Esophagus mucosa (tissue), 1 donor: ENCODE results near the gene GAB2. TPM values are rescaled to one million over a fixed set of nuclear protein-coding genes. Genes with fewer than 3 reads are reported as not detected.
"Not testable (repeated sequence)": the region's sequence is repeated elsewhere in the genome, so short reads cannot be mapped to it uniquely, and the experiment has no call there.

Experiments
- ATAC-seq: fragments of 200-7000 bp; cut with Tn5 transposase; one replicate; pipeline ENCODE4 v1.9.1; 2020
- total RNA-seq: library from RNA; stranded (reverse); gene quantifications from one replicate; pipeline ENCODE4 v1.2.4, GENCODE V29; 2023
- donor health status: DM: yes; HTN: yes; CAD: no.

GAB2 gene
- total RNA-seq, 1 donor from 2014 or later, result 10.8 TPM

DNA sequence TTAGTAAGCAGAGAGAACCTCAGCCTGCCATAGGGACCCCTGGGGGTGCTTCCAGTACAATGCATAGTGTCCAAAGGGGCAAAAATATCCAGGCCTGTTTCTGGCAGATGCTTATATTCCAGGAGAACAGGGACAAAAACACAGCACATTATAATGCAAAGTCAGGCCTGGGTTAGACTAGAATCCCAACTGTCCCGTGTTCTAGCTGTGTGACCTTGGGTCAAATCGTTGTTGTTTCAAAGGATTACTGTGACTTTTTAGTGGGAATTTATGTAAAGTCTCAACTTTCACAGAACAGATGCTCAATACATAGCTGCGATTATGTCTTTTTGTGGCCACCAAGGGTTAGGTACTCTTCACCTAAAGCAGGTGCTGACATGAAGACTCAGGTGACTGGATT is 142.9 kb downstream of the GAB2 start:
- no peak for ATAC-seq

DNA sequence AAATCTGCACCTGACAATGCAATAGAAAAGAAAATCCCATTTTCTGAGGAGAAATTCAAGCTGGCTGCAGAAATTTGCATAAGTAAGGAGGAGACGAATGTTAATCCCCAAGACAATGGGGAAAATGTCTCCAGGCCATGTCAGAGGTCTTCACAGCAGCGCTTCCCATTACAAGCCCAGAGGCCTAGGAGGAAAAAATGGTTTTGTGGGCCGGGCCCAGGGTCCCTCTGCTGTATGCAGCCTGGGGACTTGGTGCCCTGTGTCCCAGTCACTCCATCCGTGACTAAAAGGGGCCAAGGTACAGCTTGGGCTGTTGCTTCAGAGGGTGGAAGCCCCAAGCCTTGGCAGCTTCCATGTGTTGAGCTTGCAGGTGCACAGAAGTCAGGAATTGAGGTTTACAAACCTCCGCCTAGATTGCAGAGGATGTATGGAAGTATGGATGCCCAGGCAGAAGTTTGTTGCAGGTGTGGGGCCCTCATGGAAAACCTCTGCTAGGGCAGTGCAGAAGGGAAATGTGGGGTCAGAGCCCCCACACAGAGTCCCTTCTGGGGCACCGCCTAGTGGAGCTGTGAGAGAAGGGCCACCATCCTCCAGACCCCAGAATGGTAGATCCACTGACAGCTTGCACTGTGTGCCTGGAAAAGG is 144.9 kb downstream of the GAB2 start:
- not testable (repeated sequence) for ATAC-seq

DNA sequence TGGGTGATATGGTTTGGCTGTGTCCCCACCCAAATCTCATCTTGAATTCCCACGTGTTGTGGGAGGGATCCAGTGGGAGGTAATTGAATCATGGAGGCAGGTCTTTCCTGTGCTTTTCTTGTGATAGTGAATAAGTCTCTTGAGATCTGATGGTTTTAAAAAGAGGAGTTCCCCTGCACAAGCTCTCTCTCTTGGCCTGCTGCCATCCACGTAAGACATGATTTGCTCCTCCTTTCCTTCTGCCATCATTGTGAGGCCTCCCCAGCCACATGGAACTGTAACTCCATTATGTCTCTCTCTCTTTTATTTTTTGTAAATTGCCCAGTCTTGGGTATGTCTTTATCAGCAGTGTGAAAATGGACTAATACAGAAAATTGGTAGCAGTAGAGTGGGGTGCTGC is 145.8 kb downstream of the GAB2 start:
- not testable (repeated sequence) for ATAC-seq

DNA sequence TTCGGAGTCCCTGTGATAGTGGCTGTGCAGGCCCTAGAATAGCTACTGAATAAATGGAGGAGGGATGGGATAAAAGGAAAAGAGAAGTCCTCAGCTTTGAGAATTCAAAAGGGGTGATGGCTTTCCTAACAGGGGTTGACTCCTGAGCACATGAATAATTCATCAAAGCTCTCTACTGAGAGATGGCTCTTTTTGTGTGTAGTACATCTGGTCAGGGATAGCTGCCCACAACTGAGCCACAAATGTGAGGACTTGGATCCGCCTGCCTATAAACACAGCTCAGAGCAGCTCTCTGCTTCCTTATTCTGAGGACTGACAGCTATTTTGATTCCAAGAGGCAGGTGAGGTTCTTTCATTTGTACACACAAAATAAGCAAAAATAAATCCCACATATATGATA is 146.6 kb downstream of the GAB2 start:
- no peak for ATAC-seq

DNA sequence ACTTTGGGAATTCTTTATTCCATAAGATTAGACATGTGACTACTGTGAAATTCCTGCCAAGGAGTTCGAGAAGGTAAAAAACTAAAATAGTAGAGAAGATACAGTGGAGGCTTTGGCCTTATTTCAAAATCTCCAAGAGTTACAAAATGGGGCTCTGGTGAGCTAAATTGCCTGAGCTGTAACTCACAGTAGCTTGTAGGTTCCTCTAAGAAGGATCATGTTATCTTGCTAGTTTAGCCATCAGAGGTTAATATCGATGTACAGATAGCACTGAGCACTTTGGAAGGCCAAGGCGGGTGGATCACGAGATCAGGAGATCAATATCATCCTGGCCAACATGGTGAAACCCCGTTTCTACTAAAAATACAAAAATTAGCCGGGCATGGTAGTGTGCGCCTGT is 147.8 kb downstream of the GAB2 start:
- no peak for ATAC-seq

DNA sequence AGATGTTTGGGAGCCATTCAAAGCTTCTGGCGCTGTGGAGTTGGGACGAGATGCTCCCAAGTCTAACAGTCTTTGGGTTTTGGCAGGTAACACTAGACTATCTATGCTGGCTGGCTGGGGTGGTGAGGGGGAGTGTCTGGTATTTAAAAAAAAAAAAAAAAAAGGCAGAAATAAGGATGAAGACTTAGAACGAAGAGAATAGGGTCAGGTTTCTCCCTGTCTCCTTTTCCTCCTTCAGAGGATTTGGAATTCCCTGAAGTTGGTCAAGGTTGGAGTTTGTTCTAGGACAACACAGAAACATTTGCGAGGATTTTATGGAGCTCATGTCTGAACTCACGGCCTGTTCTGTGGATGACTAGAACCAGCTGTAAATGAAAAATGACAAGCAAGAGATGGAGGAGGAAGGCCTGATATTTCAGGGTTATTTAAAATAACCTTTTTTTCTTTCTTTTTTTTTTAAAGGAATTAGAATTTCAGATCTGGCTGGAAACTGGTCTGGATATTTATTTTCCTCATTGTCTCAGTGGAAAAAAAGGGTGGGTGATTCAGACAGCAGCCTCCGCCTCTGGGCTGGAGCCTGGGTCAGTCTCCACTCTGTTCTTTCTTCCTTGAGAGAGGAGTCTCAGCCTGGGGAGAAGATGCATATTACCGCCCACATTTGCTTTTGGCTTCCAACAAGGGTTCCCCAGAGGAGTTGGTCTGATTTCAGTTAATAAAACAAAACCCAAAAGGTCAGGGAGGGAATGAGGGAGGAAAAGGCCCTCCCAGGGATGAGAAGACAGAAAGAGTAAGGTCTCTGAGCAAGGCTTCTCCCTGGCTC is 148.8 kb downstream of the GAB2 start:
- ATAC-seq, result no peak

DNA sequence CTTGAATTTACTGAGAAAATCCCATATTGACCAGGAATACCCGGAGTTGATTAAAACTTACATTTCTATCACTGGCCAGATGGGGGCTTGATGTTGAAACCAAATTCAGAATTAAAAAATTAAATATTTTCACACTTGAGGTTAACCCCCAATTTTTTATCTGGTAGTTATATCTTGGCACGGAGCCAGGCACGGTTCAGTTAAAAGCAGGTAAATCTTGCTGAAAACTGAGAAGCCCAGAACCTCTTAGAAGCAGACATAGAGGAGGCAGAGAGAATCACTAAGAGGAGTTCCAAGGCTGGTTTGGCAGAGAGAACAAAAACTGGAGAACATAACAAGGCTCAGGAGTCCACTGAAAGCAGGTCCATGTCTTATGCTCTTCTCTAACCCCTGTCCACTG is 151.2 kb downstream of the GAB2 start:
- ATAC-seq, result no peak

DNA sequence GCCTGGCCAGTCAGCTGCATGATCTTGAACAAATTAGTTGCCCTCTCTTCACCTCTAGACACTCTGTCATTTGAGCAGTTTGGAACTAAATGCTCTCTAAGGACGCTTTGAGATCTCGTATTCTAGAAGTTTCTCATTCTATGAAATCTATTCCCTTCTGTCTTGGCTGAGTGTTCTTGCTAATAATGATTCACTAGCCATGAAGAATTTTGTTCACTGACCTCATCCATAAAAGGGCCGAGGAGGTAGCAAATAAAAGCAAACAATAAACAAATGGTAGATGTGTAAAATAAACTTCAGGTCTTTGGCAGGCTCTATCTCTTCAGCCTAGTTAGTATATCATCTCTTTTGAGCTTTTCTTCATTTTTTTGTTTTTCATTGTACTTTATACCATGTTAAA is 152.3 kb downstream of the GAB2 start:
- no peak for ATAC-seq

DNA sequence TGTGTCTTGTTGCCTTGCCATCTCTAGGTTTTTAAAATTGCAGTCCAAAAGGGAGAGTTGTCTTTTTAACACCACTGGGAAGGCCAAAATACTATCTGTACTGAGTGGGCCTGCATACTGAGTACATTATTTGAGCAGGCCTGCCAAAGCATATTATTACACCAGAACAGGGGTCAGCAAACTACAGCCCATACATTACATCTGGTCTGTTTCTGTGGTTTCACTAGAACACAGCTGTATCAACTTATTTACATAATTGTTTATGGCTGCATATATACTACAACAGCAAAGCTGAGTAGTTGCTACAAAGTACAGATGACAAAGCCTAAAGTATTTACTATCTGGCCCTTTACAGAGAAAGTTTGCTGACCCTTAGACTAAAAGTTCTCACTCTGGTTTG is 154.9 kb downstream of the GAB2 start:
- ATAC-seq, result no peak

DNA sequence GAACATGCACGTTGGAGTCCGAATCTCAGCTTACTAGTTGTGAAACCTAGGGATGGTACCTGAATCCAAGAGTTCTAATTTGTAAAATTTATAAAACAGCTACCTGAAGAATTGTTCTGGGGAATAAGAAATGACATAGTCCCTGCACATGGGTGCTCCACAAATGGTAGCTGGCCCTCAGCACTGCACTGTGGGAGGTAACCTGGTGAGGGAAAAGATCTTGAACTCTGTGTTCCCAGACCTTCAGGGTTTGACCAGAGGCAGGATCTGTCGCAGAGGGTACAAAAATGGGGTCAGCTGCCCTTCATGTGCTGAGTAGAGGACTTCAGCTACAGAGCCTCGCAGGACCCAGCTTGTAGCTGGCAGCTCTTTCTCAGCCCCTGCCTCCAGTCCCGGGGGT is 155.4 kb downstream of the GAB2 start:
- no peak for ATAC-seq

DNA sequence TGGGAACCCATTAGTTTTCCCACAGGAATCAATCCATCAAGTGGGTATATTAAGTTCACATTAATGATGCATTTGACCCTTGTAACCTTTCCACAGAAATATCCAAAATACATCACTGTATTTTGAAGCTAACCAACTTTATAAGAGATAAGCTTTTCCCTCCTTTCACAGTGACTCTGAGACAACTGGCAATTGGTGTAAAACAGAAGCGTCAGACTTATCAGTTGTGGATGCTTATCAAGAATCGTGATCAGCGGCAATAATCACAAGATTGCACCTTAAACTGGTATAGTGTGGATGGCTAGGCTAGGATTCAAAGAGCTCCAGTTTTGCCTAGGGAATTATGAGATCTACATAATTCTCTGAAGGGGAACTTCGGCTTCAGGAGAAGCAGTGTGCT is 155.8 kb downstream of the GAB2 start:
- ATAC-seq, result no peak

DNA sequence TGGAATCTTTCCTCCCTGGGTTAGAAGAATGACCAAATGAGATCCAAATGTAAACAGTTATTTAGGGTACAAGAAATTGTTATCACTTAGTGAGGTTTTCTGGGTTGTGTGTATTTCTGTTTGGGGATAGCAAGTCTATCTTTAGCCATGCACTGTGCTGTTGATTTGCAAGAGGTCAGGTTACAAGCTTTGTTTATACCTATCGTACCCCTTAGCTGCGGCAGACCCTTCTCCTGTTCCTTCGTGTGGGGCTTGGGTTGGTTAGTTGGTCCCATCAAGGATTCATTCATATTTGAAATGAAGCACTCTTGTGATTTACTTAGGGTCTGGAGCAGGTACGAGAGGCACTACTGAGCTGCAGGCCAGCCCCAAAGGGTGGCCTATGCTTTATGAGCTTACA is 156.3 kb downstream of the GAB2 start:
- no peak for ATAC-seq

DNA sequence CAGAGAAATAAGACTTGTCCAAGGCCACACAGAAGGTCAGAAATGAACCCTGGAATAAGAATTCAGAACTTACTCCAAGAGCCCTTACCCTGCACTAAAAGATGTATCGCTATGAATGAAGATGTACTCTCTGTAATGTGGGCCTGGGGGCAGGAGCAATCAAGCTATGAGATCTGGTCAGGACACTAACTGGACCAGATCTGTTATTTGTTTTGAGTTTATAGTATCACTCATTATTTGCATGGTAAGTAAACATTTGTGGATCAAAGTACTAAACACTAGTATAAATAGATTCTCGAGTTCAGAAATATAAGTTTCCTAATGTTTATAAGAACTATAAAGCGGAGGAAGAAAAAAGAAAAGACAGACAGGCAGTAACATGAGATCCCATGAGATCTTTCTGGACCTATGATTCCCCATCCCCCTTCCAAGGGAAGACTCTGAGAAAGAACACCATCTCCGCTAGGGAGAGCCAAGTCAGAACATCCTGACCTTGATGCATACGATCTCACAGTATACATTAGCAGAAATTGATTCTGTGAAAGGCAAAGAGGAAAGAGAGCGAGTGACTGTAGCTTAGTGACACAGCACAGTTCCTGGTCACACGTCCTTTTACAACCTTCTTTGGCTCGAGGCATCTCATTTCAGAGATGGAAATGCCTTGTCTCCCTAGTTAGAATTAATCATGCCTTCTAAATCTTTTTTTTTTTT is 157.7 kb downstream of the GAB2 start:
- ATAC-seq, result no peak

DNA sequence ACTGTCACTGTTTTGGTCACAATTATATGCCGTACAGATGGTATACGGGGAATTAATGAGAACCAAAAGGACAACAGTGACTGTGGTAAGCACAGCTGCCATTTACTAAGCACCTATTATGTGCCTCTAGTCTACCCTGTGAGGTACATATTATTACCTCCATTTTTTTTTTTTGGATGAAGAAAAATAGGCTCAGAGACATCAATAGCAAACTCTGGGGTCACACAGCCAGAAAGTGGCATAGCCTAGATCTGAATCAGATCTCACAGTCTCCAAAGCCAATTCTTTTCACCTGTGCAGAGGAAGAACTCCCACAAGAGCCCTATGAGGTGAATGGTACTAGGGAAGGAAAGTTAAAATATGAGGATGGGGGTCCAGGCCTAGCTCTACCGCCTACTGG is 160.0 kb downstream of the GAB2 start:
- ATAC-seq, result no peak

DNA sequence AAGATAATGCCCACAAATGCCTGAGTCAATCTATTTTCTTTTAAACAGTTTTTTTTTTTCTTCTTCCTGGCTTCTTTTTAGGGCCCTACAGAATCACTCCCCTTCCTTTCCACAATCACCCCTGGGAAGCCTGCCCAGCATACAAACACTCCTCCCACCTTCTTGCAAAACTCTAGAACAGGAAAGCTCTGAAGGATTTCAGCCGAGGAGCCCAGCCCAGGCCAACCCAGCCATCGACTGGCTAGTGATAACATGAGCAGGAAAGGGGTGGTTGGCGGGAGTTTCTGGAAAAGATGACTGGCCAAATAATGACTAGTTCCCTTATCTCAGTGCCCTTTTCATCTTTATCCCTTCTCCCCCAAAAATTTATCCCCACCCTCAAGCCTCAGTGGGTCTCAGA is 160.7 kb downstream of the GAB2 start:
- peak; percentile 85 for ATAC-seq

DNA sequence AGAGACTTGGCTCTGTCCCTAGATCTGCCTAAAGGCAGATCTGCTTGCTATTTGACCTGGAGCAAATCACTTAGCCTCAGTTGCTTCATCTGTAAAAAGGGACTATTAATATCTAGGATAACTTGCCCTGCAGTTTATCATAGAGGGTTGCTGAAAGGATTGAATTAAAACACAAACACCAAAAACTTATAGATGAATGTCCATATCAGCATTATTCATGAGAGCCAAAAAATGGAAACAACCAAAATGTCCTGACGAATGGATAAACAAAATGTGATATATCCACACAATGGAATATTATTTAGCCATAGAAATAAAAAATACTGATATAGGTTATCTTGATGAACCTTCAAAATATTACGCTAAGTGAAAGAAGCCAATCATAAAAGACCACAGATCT is 161.7 kb downstream of the GAB2 start:
- ATAC-seq, result no peak

DNA sequence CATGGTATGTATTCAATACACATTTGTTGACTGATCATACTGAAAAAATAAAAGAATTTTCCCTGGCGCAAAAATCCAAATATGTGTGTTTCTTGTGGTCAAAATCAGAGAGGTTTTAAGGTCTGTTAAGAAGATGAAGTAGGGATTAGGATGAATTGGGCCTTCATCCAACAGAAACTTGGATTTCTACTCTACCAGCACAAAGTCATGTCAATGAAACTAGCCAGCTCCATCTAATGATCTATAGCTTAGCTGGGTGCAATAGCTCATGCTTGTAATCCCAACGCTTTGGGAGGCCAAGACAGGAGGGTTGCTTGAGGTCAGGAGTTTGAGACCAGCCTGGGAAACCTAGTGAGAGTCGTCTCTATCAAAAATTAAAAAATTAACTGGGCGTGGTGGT is 163.4 kb downstream of the GAB2 start:
- ATAC-seq, result no peak

DNA sequence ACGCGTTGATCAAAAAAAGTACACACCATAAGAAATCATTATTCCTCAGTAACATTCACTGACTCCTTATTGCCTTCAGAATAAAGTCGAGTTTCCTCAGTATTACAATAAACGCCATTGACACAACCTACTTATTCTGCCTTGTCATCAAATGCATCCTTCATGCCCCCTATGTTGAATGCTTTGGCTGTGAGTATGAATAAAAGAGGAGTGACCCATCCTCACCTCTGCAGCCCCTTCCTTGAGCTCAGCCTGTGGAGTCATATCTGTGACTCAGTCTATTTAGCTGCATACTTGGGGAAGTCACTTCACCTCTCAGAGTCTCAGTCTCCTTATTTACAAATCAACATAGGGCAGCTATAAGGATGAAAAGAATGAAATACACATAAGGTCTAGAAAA is 163.8 kb downstream of the GAB2 start:
- ATAC-seq, result no peak

DNA sequence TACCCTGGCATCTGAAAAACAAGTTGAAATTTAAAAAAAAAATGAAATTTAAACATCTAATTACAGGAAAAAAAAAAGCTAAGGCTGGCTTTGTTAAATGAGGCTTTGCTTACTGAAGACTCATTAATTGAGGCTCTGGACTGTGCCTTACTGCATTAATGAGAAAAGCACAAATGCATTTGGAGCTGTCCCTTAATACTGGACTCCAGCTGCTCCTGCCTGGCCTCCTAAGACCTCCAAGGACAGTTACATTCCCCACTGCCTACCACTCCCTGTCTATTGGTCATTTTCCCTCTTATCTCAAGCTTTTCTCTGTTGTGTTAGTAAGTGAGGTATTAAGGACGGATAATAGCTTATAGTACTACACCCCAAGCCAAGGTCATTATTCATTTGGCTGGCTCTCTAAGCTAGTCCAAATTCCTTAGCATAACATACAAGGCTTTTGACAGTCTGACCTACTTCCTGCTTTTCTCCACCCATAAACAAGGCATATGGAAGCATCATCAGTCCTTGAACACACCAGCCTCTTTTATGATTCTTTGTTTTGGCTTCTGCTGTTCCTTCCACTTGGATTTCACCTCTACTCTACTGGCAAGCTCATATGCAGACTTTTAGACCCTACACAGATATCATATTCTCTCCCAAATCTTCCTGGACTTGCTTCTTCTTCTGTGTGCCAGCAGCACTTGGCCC is 166.4 kb downstream of the GAB2 start:
- peak; percentile 67 for ATAC-seq

DNA sequence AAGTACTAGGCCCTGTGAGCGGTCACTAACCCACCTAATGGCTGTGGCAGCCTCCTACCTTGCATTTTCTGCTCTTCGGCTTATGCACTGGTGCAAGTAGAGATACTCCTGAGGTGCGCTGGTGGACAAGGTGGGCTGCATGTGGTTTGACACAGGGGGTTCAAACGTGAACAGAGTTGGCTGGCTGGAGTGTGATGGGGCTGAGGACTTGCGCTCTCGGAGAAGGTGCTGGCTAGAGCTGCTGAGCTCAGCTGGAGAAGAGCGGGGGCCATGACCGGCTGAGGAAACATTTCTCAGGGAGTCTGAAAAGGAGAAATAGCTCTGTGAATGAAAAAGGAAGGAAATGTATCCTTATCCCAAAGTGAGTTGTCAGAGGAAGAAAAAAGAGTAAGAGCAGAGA is 167.5 kb downstream of the GAB2 start:
- no peak for ATAC-seq

DNA sequence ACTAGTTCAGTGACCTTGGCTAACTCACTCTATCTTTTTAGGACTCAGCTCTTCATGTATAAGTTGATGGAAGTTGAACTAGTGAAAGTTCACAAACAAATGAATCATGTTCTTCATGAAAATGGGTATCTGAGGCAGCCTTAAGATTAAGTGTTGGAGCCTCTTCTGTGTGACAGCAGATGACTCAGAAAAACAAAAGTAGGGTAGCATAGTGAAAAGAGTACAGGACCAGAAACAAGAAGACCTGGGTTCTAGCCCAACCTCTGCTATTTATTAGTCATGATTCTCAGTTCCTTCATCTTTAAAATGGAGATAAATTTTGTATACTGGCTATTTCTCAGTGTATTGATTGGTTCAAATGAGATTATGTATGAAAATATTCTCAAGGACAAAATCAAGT is 168.7 kb downstream of the GAB2 start:
- no peak for ATAC-seq

DNA sequence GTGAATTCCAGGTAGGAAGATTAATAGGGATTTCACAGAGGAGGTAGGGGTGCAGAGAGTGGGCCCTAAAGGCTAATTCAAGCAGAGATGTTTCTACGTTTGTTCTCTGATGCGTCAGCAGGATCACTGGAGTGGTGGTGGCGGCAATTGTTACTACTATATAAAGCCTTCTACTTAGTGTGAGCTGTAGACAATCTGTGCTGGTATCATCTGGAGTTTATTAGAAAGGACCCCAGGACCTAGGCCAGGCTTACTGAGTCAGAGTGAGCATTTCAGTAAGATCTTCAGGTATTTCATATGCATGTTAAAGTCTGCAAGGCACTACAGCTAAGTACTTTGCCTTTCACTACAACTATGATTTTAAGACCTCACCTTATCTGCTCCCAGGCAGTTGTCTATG is 169.4 kb downstream of the GAB2 start:
- ATAC-seq, result no peak

DNA sequence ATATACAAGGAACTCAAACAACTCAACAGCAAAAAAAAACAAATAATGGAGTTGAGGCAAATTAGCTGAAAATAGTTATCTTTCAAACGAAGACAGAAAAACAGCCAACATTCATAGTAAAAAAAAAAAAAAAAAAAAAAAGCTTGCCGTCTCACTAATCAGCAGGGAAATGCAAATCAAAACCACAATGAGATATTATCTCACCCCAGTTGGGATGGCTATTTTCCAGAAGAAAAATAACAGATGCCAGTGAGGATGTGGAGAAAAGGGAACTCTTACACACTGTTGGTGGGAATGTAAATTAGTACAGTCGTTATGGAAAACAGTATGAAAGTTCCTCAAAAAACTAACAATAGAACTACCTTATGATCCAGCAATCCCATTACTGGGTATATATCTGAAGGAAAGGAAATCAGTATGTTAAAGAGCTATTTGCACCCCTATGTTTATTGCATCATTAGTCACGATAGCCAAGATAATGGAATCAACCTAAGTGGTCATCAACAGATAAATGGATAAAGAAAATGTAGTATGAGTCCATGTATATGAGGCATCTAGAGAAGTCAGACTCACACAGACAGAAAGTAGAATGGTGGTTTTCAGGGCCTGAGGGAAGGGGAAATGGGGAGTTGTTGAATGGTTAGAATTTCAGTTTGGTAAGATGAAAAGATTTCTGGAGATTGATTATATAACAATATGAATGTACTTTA is 172.9 kb downstream of the GAB2 start:
- no peak for ATAC-seq
